Measurements from ENCODE around the gene RSRC1.

- TF ChIP-seq CTCF (IDR thresholded peaks at IDR 0.05; ENCODE audit: low read depth, low read length, poor library complexity, severe bottlenecking), result no peak
- TF ChIP-seq EZH2phosphoT487 (IDR thresholded peaks at IDR 0.05; ENCODE audit: borderline replicate concordance, low read length), result no peak
Measured at GRCh38 chr3:158540066-158540465, 430.2 kb downstream of the RSRC1 start.

All from DOHH2 (cell line).